GM19372 (cell line): Measurements from ENCODE around the gene TAB2.
"Not testable (repeated sequence)": the region's sequence is repeated elsewhere in the genome, so short reads cannot be mapped to it uniquely, and the experiment has no call there.

Experiments
- ATAC-seq: cut with Tn5 transposase; IDR thresholded peaks from one replicate; pipeline ENCODE4 v1.9.1; 2021; ENCODE audit warnings: mild to moderate bottlenecking, low read depth, moderate library complexity; ENCODE audit not compliant: unreplicated experiment

Gene TAB2

DNA sequence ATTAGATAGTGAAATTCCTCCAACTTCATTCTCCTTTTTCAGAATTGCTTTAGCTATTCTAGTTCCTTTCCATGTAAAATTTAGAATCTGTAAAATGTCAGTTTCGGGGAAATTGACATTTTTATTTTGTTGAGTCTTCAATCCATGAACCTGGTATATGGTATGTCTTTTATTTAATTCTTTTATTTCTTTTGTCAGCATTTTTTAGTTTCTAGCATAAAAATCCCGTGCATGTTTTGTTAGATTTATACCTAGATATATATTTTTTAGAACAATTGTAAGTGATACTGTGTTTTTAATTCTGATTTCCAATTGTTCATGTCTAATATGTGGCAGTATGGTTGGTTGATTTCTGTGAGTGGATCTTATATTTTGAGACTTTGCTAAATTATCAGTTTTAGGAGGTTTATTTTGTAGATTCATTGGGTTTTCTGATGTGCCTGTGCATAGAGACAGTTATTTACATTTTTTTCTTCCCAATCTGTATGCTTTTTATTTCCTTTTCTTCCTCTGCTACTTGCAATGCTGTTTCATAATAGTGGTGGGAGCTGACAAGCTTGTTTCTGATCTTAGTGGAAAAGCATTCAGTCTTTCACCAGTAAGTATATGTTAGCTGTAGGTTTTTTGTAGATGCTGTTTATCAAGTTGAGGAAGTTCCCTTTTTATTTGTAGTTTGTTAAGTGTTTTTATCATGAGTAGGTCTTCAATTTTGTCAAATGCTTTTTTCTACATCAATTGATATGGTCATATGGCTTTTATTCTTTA lies 13.7 kb downstream of the TAB2 start:
- ATAC-seq, result no peak

DNA sequence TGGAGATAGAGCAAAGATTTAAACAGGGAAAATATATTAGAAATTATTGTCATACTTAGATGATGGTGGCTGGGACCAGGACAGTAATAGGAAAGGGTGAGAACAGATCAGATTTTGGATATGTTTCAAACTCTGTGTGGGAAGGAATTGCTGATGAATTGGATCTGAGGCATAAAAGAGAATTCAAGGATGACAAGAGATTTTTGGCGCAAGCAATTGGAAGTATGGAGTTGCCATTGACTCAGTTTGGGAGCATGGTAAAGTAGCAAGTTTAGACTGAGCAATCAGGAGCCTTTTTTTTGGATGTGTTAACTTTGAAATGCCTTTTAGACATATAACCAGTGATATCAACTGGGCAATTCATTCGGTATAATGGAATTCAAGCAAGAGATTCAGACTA lies 14.4 kb downstream of the TAB2 start:
- no peak for ATAC-seq

DNA sequence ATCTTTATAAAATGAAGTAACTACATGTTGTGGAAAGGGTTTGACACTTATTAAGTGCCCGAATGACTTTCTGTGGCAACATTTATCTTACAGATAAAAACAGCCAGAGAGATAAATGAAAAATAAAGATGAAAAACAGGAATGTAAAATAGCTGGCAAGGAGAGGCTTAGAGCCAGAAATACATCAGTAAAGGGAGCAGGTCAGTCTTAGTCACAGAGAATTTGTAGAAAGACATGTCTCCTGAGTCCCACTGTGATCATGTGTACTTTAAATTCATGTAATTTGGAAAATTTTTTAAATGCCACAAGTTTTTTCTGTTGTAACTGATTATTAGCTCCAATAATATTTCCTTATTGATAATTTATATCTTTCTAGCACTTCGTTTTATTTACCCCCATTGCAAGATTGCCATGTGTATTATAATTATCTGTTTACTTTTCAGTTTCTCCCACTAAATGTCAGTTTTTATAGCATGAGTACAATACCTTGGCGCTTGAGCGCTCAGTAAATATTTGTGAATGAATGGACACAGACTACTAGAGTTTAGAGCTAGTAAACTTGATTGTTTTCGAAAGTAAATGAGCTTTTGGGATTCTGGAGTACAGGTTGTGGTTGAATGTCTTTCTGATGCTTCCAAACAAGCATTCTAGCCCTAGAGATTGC lies 15.2 kb downstream of the TAB2 start:
- ATAC-seq, result no peak

DNA sequence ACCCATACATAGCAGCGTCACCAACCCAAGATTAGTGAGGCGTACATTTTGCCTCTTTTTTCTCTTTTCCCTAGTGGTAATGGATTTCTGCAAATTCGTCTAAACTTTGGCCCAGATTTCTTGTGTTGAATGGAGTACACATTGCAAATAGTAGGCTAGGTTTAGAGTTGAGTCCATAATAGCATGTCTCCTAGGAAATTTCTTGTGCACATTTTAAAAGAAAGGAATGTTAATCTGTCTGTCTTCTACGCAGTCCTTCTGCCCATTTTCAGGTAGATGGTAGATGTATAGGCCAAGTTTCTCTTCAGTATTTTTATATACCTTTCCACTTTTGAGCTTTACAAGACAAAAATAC lies 15.7 kb downstream of the TAB2 start:
- ATAC-seq, result no peak

DNA sequence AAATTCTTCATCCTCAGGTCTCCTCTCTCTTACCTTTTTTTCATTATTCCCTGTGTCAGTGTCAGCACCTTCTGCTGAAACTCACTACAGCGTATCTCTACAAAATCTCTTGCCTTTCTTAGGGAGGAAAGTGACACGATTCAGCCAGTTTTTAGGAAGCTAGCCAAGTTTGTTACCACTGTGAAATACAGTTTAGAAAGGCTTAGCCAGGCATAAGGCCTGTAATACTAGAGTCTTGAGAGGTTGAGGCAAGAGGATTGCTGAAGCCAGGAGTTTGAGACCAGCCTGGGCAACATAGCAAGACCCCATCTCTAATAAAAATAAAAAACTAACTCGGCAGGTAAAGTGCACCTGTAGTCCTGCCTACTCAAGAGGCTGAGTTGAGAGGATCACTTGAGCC lies 16.7 kb downstream of the TAB2 start:
- no peak for ATAC-seq

DNA sequence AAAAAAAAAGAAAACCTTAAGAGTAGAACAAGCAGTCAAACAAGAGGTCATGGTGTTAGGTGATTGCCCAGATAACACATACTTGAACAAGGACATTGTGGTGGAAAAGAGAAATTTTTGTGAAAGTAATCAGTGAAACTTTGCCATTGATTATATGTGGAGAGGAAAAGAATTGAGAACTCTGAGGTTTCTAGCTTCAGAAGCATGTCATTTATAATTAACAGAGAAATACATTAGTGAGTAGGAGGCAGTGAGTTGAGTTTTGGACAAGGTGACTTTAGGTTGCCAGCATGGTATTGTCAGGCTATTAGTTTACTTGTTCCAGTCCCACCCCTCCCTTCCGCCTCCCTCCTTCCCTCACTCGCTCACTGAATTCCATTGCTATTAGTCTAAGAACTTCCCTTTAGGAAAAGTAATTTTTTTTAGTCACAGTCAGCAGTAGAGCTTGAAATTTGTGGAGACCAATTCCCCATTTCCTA lies 17.2 kb downstream of the TAB2 start:
- ATAC-seq, result no peak

DNA sequence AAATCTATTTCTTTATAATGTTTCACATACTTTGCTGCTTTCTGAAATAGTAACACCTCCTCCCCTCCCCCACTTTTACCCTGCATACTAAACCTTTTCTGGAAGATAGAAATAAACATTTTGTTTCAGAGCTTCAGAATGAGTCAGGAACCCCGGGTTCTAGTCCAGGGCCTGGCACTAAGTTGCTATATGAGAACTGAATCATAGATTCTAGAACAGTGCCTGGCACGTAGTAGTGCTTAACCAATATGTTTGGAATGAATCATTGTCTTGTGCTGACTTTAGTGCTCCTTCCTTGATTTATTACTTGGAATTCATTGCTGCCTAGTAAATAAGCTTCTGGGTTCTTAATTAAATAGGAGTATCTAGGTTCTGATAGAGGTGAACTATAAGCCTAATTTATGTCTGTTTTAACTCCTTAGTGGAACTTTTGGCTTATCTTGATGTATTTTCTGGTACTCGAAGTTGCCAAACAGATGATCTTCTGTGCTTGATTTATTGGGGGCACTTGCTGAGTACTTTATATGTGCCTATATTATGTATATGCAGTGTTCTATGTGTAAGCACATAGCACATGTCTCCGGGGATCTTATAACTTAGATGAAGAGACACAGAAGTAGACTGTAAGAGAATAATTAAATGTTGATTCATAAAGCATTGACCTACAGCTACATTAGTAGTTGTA lies 18.6 kb downstream of the TAB2 start:
- ATAC-seq, result no peak

DNA sequence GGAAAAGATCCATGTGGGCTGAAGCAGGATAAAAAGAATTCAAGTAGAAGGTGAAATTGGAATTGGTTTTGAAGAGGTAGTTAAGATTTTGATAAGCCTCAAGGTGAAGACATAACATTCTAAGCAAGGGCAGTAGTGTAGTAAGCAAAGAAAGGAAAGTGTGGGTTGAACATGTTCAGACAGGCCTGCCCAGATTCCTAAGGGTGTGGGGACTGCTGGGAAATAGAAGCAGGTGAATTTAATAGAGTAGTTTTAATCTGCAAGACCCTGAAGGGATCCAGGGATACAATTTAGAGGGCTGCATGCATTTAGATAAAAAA lies 19.1 kb downstream of the TAB2 start:
- ATAC-seq, result no peak

DNA sequence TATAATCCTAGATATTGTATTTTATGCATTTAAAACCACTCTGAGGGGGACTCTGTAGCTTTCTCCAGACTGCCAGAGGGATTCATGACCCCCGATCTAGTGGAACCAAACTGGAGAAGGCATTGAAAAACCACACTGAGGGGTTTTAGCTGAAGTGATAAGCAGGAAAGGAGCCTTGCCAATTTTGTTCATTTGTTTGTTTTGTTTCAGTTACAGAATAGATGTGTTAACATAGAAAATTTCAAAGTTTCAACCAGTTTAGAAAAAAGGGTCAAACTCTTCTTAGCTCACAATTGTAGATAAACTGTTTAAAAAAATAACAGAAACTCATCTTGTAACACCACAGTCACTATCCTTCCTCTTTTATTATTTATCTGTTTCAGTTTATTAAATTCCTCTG lies 19.8 kb downstream of the TAB2 start:
- ATAC-seq, result no peak

DNA sequence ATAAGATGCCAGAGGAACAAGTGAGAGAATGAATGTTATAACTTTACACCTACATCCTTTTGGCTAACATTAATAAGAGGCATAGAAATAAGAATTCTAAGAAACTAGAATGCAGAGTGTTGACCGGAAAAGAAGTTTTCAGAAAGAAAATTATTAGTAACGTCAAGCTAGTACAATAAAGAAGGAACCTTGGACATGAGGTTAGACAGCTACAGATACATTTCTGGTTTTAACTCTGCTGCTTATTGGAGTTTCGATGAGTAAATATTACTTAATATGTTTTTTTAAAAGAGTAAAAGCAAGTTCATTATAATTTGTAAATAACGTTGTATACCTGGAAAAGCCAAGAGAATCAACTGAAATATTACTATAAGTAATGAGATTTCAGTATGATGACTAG lies 22.7 kb downstream of the TAB2 start:
- no peak for ATAC-seq

DNA sequence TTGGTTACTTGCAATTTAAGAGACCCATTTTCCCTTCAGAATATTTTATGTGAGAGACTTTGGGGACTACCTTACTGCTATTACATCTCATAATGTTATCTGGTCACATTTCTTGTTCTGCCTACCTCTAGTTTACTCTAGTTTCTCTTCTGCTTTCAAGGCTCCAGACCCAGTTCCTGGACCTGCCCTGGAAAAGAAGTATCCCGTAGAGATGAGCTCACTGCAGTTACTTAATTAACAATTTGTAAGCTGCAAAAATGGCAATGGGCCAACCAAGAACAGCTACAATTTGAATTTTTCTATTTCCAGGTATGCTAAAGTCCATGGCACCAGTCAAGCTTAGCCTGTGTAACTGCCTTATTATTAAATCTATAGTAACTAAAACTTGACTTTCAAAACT lies 25.0 kb downstream of the TAB2 start:
- peak; percentile 70 for ATAC-seq

DNA sequence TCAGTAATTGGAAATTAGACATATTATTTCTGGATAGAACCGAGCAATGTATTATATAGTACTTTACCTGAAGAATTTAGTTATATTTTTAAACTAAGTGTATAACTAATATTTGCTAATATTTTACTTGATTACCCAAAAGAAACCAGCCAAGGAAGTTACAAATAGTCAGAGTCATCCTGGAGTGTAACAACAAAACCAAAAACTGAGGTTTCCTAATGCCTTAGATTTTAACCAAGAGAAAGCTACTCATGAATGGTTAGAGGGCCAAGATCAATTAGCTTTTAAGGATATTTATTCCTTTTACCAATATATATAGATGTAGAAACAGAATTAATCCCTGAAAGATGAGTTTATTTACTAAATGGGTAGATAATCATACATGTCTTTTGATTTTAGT lies 26.0 kb downstream of the TAB2 start:
- ATAC-seq, result no peak

DNA sequence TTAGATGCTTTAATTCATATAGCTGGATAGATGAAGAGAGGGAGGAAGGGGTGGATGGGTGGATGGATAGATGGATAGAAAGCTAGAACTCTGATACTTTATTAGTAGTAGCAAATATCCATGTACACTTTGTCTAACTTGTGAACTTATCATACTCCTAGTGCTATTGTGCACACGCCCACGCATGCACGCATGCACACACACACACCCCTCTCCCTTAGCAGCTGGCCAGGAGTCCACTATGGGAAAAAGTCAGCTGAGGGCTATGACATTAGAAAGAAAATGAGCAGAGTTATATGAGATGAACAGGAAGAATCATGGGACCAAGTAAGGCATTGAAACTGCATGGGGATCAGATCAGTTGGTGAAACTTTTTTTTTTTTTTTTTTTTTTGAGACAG lies 28.6 kb downstream of the TAB2 start:
- no peak for ATAC-seq

DNA sequence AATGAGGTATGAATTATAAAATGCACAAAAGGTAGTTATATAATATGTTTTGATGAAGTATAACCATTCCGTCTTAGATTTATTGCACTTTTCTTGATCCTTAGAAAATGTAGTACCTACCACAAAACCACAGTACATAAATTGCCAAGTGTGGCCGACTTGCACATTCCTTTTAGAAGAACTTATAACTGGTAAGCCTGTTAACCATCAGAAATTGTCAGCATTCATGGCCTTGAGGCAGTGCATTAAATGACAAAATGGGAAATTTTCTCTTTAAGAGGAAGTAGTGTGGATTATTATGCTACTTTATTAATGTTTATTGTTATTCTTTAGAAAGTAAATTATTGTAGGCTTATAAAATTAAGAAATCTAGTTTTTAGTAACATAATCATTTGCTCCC lies 29.6 kb downstream of the TAB2 start:
- no peak for ATAC-seq

DNA sequence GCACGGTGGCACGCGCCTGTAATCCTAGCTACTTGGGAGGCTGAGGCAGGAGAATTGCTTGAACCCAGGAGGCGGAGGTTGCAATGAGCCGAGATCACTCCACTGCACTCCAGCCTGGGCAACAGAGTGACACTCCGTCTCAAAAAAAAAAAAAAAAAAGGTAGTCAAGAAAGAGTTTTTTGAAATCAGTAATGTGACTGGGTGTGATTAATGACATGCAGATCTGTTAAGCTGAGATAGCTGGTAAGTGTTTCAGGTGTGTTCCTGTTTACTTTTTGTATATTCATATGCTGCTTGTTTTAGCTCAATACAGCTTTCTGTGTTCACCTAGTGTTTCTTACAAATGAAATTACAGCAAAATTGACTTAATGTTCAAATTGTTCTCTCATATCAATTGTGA lies 31.8 kb downstream of the TAB2 start:
- ATAC-seq, result not testable (repeated sequence)

DNA sequence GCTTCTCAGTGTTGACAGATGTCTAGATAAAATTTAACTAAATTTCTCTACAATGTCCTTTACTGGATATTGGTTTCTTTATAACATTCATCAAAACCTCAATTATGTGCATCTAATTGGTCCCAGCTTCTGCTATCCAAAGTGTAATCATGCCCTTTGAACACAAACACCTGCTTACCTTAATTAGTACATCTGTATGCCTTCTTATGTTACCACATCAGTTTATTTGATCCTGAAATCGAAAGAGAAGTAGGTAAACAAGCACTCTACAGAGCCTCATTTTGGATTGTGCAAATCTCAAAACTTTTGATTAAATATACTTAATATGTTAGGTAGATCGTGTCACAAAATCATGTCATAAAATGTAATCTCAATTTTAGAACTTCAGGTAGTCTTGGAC lies 36.5 kb downstream of the TAB2 start:
- no peak for ATAC-seq

DNA sequence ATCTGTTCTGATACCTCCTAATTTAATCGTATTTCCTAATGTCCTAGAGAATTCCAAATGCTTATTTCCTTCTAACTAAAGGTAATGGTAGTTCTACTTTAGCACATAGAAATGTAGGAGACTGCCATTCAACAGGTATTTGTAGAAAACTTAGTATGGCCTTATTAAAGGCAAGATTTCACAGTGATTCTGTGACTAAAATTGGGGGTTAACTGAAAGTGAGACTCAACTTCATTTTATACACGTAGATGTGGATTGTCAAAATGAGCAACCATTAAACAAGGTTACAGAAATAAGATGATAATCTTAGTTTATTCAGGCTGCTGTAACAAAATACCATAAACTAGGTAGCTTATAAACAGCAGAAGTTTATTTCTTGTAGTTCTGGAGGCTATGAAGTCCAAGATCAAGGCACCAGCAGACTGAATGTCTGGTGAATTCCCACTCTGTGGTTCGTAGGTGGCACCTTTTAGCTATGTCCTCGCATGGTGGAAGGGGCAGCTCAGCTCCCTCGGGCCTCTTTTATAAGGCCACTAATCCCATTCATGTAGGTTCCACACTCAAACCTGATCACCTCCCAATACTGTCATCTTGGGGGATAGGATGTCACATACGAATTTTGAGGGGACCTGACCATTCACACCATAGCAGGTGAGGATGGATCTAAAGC lies 38.7 kb downstream of the TAB2 start:
- no peak for ATAC-seq

DNA sequence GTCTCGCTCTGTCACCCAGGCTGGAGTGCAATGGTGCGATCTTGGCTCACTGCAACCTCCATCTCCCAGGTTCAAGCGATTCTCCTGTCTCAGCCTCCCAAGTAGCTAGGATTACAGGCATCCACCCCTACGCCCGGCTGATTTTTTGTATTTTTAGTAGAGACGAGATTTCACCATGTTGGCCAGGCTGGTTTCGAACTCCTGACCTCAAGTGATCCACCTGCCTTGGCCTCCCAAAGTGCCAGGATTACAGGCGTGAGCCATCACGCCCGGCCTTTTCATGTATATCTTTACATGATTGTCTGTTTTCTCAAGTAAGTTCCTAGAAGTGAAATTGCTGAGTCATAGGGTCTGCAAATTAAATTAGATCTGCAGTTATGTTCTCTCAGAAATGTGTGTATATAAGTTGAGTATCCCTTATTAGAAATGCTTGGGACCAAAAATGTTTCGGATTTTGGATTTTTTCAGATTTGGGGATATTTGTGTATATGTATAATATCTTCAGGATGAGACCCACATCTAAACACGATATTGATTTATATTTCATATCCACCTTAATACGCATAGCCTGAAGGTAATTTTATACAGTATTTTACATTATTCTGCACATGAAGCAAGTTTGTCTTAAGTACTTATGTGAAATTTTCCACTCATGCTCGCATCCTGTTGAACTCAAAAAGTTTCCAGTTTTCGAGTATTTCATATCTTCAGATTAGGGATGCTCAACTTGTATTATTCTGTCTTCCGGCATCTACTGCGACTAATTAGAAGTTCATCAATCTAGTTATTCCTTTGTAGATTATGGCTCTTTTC lies 40.4 kb downstream of the TAB2 start:
- no peak for ATAC-seq

DNA sequence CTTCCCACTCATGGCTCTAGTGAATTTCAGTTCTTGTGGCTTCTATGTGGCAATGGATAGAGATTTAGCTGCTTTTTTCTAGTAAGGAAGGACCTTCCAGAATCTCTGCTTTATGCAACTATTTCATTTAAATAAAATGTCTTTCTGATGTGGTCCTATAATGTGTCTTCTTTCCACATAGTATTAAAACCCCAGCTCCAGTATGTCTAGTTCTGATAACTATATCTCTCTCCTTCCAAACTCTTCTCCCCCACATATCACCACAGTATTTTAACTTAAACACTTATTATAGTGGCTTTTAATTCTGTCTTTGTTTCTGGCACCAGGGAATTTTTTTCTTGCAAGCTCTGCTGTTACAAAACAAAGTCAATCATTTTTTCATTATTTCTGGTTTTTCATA lies 41.9 kb downstream of the TAB2 start:
- ATAC-seq, result no peak

DNA sequence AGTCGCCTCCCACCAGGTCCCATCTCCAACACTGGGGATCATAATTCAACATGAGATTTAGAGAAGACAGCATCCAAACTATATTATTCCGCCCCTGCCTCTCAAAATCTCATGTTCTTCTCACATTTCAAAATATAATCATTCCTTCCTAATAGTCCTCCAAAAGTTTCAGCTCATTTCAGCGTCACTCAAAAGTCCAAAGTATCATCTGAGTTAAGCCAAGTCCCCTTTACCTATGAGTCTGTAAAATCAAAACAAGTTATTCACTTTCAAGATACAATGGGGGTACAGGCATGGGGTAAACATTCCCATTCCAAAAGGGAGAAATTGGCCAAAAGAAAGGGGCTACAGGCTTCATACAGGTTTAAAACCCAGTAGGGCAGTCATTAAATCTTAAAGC lies 43.0 kb downstream of the TAB2 start:
- no peak for ATAC-seq

DNA sequence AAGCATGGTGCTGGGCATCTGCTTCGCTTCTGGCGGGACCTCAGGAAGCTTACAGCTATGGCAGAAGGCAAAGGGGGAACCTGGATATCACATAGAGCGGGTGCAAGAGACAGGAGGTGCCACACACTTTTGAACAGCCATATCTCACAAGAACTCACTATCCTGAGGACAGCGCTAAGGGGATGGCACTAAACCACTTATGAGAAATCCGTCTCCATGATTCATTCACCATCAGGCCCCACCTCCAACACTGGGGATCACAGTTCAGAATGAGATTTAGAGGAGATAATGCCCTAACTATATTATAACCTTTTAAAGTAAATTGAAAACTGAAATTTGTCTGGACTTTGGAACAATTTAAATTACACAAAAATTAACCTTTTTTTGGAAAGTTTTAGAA lies 44.8 kb downstream of the TAB2 start:
- ATAC-seq, result no peak
